Liver (tissue), 3 donors: ENCODE measurements around the gene ARID5B.

ENCODE experiments used
- ATF3 ChIP-seq: IDR thresholded peaks from 2 replicates; pipeline ENCODE4 v1.6.1; 2016; ENCODE audit warnings: antibody characterized with exemption
- CTCF ChIP-seq: fragments of 150-350 bp; IDR thresholded peaks from 2 replicates; pipeline ENCODE4 v1.5.1; 2017; ENCODE audit warnings: improper control_type of control experiment, low read depth, low read length; ENCODE audit not compliant: missing input control
- EGR1 ChIP-seq, 2 donors: IDR thresholded peaks; 2 replicates each; pipeline ENCODE4 v1.6.1; 2016 to 2018; ENCODE audit warnings: antibody characterized with exemption in 2 of 2, low read depth in 2 of 2
- FOXA1 ChIP-seq: IDR thresholded peaks from 2 replicates; pipeline ENCODE4 v1.6.1; 2016; ENCODE audit warnings: antibody characterized with exemption
- GABPA ChIP-seq, 2 donors: IDR thresholded peaks in 1 of 2; conservative IDR thresholded peaks in 1 of 2; 2 replicates each; pipeline ENCODE4 v1.6.1; 2016; ENCODE audit warnings: antibody characterized with exemption in 2 of 2, mild to moderate bottlenecking in 1 of 2, moderate library complexity in 1 of 2
- JUND ChIP-seq, 2 donors: IDR thresholded peaks; 2 replicates each; pipeline ENCODE4 v1.6.1; 2016; ENCODE audit warnings: antibody characterized with exemption in 2 of 2
- MAX ChIP-seq: IDR thresholded peaks from 2 replicates; pipeline ENCODE4 v1.6.1; 2016; ENCODE audit warnings: antibody characterized with exemption
- NR2F2 ChIP-seq: IDR thresholded peaks from 2 replicates; pipeline ENCODE4 v1.6.1; 2016; ENCODE audit warnings: antibody characterized with exemption
- RAD21 ChIP-seq, 2 donors: IDR thresholded peaks; 2 replicates each; pipeline ENCODE4 v1.6.1; 2016; ENCODE audit warnings: antibody characterized with exemption in 2 of 2, mild to moderate bottlenecking in 2 of 2
- REST ChIP-seq: IDR thresholded peaks from 2 replicates; pipeline ENCODE4 v1.6.1; 2016; ENCODE audit warnings: antibody characterized with exemption, mild to moderate bottlenecking
- TAF1 ChIP-seq: conservative IDR thresholded peaks from 2 replicates; pipeline ENCODE4 v1.6.1; 2016; ENCODE audit warnings: antibody characterized with exemption, mild to moderate bottlenecking
- YY1 ChIP-seq: IDR thresholded peaks from 2 replicates; pipeline ENCODE4 v1.6.1; 2016; ENCODE audit warnings: antibody characterized with exemption, mild to moderate bottlenecking
- ZBTB33 ChIP-seq: IDR thresholded peaks from 2 replicates; pipeline ENCODE4 v1.6.1; 2016; ENCODE audit warnings: antibody characterized with exemption
- donor health status: healthy.
- donor health status: healthy.

GRCh38 chr10:62116896-62117295 lies 215.4 kb downstream of the ARID5B start:
- no peak for TF ChIP-seq FOXA1
- TF ChIP-seq CTCF: no peak
- no peak for TF ChIP-seq TAF1
- no peak for TF ChIP-seq GABPA (IDR thresholded peaks at IDR 0.05 in 1 of 2, conservative IDR thresholded peaks at IDR 0.05 in 1 of 2)
- no peak for TF ChIP-seq MAX
- no peak for TF ChIP-seq RAD21 (IDR thresholded peaks at IDR 0.05)
- TF ChIP-seq YY1: no peak
- no peak for TF ChIP-seq REST
- TF ChIP-seq ATF3: no peak
- no peak for TF ChIP-seq EGR1 (IDR thresholded peaks at IDR 0.05; ENCODE audit: low read depth in 2 of 2)
- TF ChIP-seq JUND (IDR thresholded peaks at IDR 0.05): no peak
- TF ChIP-seq ZBTB33: no peak
- TF ChIP-seq NR2F2: no peak
